CD4-positive, CD25-positive, alpha-beta regulatory T cell (primary cell): ENCODE results near the gene FAM110C. TPM values are rescaled to one million over a fixed set of nuclear protein-coding genes. Genes with fewer than 3 reads are reported as not detected.
A peak's percentile ranks its signal among the peaks of the same experiment; 100 is the strongest.

Source experiments
- ATAC-seq, 2 donors: fragments of 150-1000 bp; cut with Tn5 transposase; one replicate each; pipeline ENCODE4 v1.10.0; 2021; ENCODE audit warnings: low read depth in 2 of 2, moderate number of reproducible peaks in 2 of 2, moderate library complexity in 1 of 2
- DNase-seq, 3 donors: peaks; one replicate each; pipeline versions ENCODE4 v3.0.0 to v3.0.0-alpha.2; 2012 to 2022; ENCODE audit warnings: mixed read lengths in 1 of 3
- H3K27ac ChIP-seq: one replicate; pipeline ENCODE4 v1.7.0; 2013; ENCODE audit warnings: mild to moderate bottlenecking, low read length; ENCODE audit not compliant: insufficient read depth, poor library complexity, severe bottlenecking
- H3K27me3 ChIP-seq: one replicate; pipeline ENCODE4 v1.7.0; 2013; ENCODE audit warnings: low read length; ENCODE audit not compliant: control insufficient read depth, insufficient read depth
- H3K36me3 ChIP-seq: one replicate; pipeline ENCODE4 v1.7.0; 2013; ENCODE audit warnings: mild to moderate bottlenecking, low read length, moderate library complexity; ENCODE audit not compliant: control insufficient read depth, insufficient read depth
- H3K4me1 ChIP-seq: 2 replicates; pipeline ENCODE4 v1.7.0; 2013; ENCODE audit warnings: mild to moderate bottlenecking, low read length; ENCODE audit not compliant: insufficient read depth, control insufficient read depth, poor library complexity, severe bottlenecking
- H3K4me3 ChIP-seq: one replicate; pipeline ENCODE4 v1.7.0; 2013; ENCODE audit warnings: low read depth, mild to moderate bottlenecking, low read length, moderate library complexity
- H3K9me3 ChIP-seq, 2 experiments: 1 replicate in 1 of 2; 2 replicates in 1 of 2; pipeline ENCODE4 v1.7.0; 2013; ENCODE audit warnings: low read length in 2 of 2, mild to moderate bottlenecking in 1 of 2, moderate library complexity in 1 of 2; ENCODE audit not compliant: control insufficient read depth in 2 of 2
- H3K27ac Mint-ChIP-seq, 3 donors: one replicate each; pipeline ENCODE4 v1.8.0; 2020 to 2022; ENCODE audit warnings: mild to moderate bottlenecking in 3 of 3, mixed read lengths in 3 of 3, moderate library complexity in 2 of 3
- H3K27me3 Mint-ChIP-seq: one replicate; pipeline ENCODE4 v1.8.0; 2022; ENCODE audit warnings: mild to moderate bottlenecking, mixed read lengths
- H3K36me3 Mint-ChIP-seq: one replicate; pipeline ENCODE4 v1.8.0; 2020; ENCODE audit warnings: mixed read lengths
- H3K4me1 Mint-ChIP-seq, 4 donors: one replicate each; pipeline ENCODE4 v1.8.0; 2020 to 2022; ENCODE audit warnings: mixed read lengths in 4 of 4, mild to moderate bottlenecking in 1 of 4
- H3K4me3 Mint-ChIP-seq, 4 donors: one replicate each; pipeline ENCODE4 v1.8.0; 2020 to 2022; ENCODE audit warnings: mild to moderate bottlenecking in 4 of 4, mixed read lengths in 4 of 4, moderate library complexity in 3 of 4
- H3K9me3 Mint-ChIP-seq, 7 donors: one replicate each; pipeline ENCODE4 v1.8.0; 2020 to 2022; ENCODE audit warnings: mixed read lengths in 7 of 7, mild to moderate bottlenecking in 3 of 7, moderate library complexity in 2 of 7
- polyA plus RNA-seq, 4 donors: library from polyadenylated mRNA; unstranded; fragments of 300-500 nt; fragmentation: Illumina TruSeq; gene quantifications; one replicate each; pipeline ENCODE4 v1.2.3, GENCODE V29; 2021
- total RNA-seq: library from RNA; stranded (reverse); gene quantifications from one replicate; pipeline ENCODE4 v1.2.3, GENCODE V29; 2022

FAM110C gene, protein sequence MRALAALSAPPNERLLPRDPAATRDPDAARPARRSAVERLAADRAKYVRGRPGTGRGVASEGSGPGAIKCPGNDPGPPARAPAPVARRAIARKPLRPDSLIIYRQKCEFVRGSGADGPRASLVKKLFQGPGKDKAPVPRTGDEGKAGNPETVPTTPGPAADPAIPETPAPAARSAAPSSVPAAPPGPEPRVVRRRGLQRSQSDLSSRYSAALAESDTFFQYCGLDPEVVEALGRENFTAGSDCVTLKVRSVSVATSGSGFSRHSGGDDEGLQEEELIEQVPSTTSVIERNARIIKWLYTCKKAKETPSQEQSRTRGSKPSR
- 4.9 TPM for total RNA-seq
- polyA plus RNA-seq = 1 to 10 TPM in 2 of 4 donors, under 1 TPM in 2; 0.79 to 1.9 (median 1.4) TPM

DNA sequence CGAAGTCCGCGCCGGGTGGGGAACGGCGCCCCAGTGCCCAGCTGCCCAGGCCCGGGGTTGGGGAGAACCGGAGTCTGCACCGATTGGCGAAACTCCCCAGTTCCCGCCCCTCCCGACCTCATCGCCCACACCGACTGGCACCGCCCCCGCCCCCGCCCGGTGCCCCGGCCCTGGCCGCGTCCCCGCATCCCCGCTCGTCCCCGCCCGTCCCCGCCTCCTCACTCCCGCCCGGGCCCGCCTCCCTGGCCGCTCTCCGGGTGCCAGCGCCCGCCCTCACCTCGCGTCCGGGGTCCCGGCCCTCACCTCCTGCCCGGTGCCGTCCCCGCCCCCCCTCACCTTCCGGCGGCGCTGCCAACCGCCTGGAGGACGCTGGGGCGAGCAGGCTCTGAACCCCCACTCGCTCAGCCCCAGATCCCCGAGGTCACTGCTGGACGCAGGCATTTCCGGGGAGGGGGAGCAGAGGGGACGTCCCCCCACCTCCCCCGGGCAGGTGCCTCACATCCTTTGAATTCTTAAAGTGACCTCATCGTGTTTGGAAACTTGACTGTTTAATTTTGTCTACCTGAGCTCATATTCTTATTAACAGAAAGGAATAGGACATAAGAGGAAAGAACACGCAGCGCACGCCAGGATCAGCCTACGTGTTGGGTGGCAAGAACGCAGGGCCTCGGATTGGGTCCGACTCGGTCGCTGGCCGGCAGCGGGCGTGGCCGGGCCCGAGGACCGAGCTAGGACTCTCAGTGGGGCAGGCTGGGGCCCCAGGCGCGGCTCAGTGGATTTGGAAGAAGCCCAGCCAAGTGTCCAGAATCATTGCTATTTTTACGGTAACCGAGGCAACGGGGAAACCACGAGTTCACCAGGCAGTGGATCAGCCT lies at the start of gene FAM110C:
TSS of gene FAM110C (minus strand) at position 35 of the 875 bp plus-strand sequence. CDS start 120 bp downstream, outside the sequence.
- peaks cover 33% of the 10 kb centered on the region for H3K4me1 ChIP-seq
- Mint-ChIP-seq H3K4me3 (peak within 1 kb of the TSS; percentile 87 to 98 (median 92)), H3K27me3 (peaks cover 47% of the 10 kb centered on the region), H3K4me1 (peaks cover 4 to 34% (median 19%) of the 10 kb centered on the region in 4 donors), H3K9me3 (peaks cover 0 to 1% (median 0%) of the 10 kb centered on the region in 7 donors), H3K27ac (peak within 1 kb of the TSS; percentile 21 to 63 (median 24)), H3K36me3 (no peaks in the 10 kb centered on the region)
- peak within 1 kb of the TSS; percentile 58 for H3K4me3 ChIP-seq
- H3K36me3 ChIP-seq = no peaks in the 10 kb centered on the region
- H3K9me3 ChIP-seq = no peaks in the 10 kb centered on the region
- DNase-seq = peak; percentile 47 to 53 (median 53)
- ATAC-seq = peak; percentile 63
- H3K27me3 ChIP-seq = no peaks in the 10 kb centered on the region
- peak within 1 kb of the TSS; percentile 53 for H3K27ac ChIP-seq

DNA sequence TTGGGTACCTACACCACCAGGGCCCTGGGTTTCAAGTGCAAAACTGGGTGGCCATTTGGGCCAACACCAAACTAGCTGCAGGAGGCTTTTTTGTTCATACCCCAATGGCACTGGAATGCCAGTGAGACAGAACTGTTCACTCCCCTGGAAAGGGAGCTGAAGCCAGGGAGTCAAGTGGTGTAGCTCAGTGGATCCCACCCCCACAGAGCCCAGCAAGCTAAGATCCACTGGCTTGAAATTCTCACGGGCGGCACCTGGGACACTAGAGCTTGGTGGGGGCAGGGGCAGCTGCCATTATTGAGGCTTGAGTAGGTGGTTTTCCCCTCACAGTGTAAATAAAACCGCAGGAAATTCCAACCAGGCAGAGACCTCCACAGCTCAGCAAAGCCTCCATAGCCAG lies 46.0 kb upstream of the FAM110C start:
- no peaks in the 10 kb centered on the region for H3K4me1 ChIP-seq
- H3K36me3 ChIP-seq = no peaks in the 10 kb centered on the region
- peaks cover 0 to 2% of the 10 kb centered on the region in 2 experiments for H3K9me3 ChIP-seq
- no peak overlapping the region for H3K27ac ChIP-seq
- DNase-seq (no peak), ATAC-seq (no peak)
- Mint-ChIP-seq H3K27me3 (peaks cover 21% of the 10 kb centered on the region), H3K36me3 (peaks cover 6% of the 10 kb centered on the region), H3K9me3 (peaks cover 0 to 11% (median 2%) of the 10 kb centered on the region in 7 donors), H3K4me1 (peaks cover 0 to 4% (median 0%) of the 10 kb centered on the region in 4 donors), H3K4me3 (no peak overlapping the region), H3K27ac (no peak overlapping the region)
- no peaks in the 10 kb centered on the region for H3K27me3 ChIP-seq
- no peak overlapping the region for H3K4me3 ChIP-seq

DNA sequence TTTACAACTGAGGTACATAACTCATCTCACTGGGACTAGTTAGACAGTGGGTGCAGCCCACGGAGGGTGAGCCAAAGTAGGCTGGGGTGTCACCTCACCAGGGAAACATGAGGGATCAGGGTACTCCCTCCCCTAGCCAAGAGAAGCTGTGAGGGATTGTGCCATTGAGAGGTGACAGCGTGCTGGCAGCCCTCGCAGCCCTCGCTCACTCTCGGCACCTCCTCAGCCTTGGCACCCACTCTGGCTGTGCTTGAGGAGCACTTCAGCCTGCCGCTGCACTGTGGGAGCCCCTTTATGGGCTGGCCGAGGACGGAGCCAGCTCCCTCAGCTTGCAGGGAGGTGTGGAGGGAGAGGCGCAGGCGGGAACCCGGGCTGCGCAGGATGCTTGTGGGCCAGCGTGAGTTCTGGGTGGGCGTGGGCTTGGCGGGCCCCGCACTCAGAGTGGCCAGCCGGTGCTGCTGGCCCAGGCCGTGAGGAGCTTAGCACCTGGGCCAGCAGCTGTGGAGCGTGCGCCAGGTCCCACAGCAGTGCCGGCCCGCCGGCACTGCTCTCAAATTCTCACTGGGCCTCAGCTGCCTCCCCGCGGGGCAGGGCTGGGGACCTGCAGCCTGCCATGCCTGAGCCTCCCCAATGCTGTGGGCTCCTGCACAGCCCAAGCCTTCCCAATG lies 44.5 kb upstream of the FAM110C start:
- H3K27ac ChIP-seq = no peak overlapping the region
- no peaks in the 10 kb centered on the region for H3K4me1 Mint-ChIP-seq
- H3K36me3 Mint-ChIP-seq = peaks cover 3% of the 10 kb centered on the region
- no peak for ATAC-seq
- no peak overlapping the region for H3K27ac Mint-ChIP-seq
- no peaks in the 10 kb centered on the region for H3K27me3 ChIP-seq
- peaks cover 29% of the 10 kb centered on the region for H3K27me3 Mint-ChIP-seq
- H3K36me3 ChIP-seq = no peaks in the 10 kb centered on the region
- peaks cover 0 to 3% (median 1%) of the 10 kb centered on the region in 7 donors for H3K9me3 Mint-ChIP-seq
- no peaks in the 10 kb centered on the region for H3K9me3 ChIP-seq
- H3K4me3 Mint-ChIP-seq = no peak overlapping the region
- no peaks in the 10 kb centered on the region for H3K4me1 ChIP-seq
- no peak for DNase-seq
- no peak overlapping the region for H3K4me3 ChIP-seq

DNA sequence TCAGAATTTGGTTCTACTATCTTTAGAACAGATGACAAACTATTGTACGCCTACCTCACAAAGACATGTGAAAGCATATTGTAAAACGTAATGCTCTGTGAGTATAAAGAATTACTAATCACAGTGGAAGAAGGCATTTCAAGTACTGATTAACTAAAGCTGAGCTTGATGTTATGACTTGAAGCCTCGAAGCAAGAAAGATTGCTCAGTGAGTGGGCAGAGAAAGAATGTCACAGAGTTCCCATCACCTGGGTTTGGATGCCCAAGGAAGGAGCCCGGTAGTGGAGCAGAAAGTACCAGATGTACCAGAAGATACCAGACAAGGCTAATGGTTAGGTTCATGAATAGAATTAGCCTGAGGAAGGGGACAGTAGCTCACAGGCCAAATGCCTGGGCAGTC lies 39.5 kb upstream of the FAM110C start:
- peaks cover 53% of the 10 kb centered on the region for H3K27me3 Mint-ChIP-seq
- no peaks in the 10 kb centered on the region for H3K4me1 Mint-ChIP-seq
- H3K27ac ChIP-seq = no peak overlapping the region
- peaks cover 6% of the 10 kb centered on the region for H3K27me3 ChIP-seq
- peaks cover 3% of the 10 kb centered on the region for H3K36me3 Mint-ChIP-seq
- ATAC-seq (no peak), DNase-seq (no peak)
- H3K9me3 Mint-ChIP-seq = peaks cover 0 to 2% (median 0%) of the 10 kb centered on the region in 7 donors
- no peaks in the 10 kb centered on the region for H3K36me3 ChIP-seq
- no peak overlapping the region for H3K4me3 Mint-ChIP-seq
- H3K9me3 ChIP-seq = no peaks in the 10 kb centered on the region
- H3K4me3 ChIP-seq = no peak overlapping the region
- H3K4me1 ChIP-seq = no peaks in the 10 kb centered on the region
- H3K27ac Mint-ChIP-seq = peak overlapping the region in 1 of 3 donors; percentile 58

DNA sequence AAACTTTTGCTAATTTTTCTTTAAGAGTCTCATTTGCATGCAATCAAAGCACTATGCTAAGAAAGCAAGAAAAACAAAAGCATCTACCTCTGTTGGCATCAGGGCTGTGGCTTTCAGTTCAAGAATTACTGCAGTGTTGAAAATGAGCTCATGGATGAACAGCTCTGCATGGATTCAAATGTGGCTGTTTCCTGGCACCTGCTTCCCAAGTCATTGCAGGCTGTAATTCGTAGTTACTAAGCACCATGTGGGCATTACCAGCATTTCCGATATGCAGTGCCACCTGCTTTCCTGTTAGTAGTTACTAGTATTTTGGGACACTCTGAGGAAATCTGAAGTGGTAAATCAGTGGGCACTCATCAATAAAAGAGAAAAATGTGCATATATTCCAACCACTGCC lies 37.8 kb upstream of the FAM110C start:
- Histone ChIP-seq H3K4me3 (no peak overlapping the region), H3K36me3 (no peaks in the 10 kb centered on the region), H3K27ac (no peak overlapping the region), H3K27me3 (peaks cover 9% of the 10 kb centered on the region), H3K9me3 (no peaks in the 10 kb centered on the region), H3K4me1 (no peaks in the 10 kb centered on the region)
- Mint-ChIP-seq H3K36me3 (no peaks in the 10 kb centered on the region), H3K9me3 (peaks cover 0 to 1% (median 0%) of the 10 kb centered on the region in 7 donors), H3K27me3 (peaks cover 57% of the 10 kb centered on the region), H3K27ac (no peak overlapping the region), H3K4me3 (no peak overlapping the region), H3K4me1 (no peaks in the 10 kb centered on the region)
- no peak for DNase-seq
- no peak for ATAC-seq

DNA sequence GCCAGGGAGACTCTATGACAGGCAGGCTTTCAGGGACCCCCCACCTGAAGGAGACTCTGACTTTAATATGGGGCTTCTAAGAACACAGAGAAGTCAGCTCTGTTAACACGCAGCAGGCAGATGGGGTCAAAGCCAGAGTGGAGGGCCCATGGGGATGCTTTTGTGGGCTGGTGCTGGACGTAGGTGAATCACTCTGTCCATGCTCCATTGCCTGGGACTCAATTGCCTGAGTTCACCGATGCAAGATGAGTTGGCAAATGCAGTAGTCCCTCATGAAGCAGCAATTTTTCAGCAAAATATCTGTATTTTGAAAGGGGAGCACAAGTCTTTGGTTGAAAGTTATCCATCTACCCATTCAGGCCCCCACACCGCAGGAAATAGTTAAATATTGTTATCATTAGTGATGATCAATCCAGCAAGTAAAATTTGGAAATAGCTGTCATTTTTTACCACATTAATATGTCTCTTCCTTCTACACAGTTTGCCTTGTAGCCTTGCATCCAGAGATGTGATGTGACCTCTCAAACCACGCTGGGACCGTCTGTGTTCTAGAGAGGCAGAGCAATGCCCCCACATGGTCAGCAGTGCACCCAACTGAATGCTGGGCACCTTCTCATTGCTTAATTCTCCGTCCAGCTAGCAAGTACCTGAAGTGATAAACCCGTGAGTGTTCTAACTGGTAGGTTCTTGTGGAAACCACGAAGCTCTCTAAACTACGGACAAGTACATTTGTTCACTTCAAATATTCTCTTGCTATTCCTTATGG lies 34.8 kb upstream of the FAM110C start:
- peaks cover 9% of the 10 kb centered on the region for H3K27me3 ChIP-seq
- no peak for DNase-seq
- no peaks in the 10 kb centered on the region for H3K4me1 Mint-ChIP-seq
- H3K4me3 Mint-ChIP-seq = no peak overlapping the region
- no peak overlapping the region for H3K27ac ChIP-seq
- no peaks in the 10 kb centered on the region for H3K36me3 ChIP-seq
- no peaks in the 10 kb centered on the region for H3K9me3 ChIP-seq
- peaks cover 61% of the 10 kb centered on the region for H3K27me3 Mint-ChIP-seq
- H3K36me3 Mint-ChIP-seq = no peaks in the 10 kb centered on the region
- no peak for ATAC-seq
- H3K27ac Mint-ChIP-seq = no peak overlapping the region
- no peaks in the 10 kb centered on the region for H3K4me1 ChIP-seq
- peaks cover 0 to 2% (median 1%) of the 10 kb centered on the region in 7 donors for H3K9me3 Mint-ChIP-seq
- no peak overlapping the region for H3K4me3 ChIP-seq

DNA sequence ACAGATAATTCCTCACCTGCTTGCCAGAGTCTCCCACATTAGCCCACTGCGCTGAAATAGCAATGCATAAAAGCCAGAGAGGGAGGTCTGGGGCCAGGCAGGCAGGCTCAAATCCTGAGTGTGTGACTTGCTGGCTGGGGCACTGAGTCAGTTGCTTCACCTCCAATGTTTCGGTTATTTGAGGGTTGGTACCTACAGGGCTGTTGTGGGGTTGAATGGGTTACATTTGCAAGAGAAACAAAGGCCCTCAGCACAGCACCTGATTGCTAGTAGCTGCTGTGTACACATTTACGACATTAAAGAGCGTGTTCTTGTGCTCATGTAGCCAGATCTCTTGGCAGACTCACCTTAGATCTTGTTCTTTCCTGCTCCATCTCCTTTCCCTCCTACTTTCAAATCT lies 34.1 kb upstream of the FAM110C start:
- Histone ChIP-seq H3K9me3 (no peaks in the 10 kb centered on the region), H3K4me1 (no peaks in the 10 kb centered on the region), H3K27me3 (peaks cover 9% of the 10 kb centered on the region), H3K27ac (no peak overlapping the region), H3K36me3 (no peaks in the 10 kb centered on the region), H3K4me3 (no peak overlapping the region)
- ATAC-seq (no peak), DNase-seq (no peak)
- Mint-ChIP-seq H3K4me3 (no peak overlapping the region), H3K36me3 (no peaks in the 10 kb centered on the region), H3K4me1 (no peaks in the 10 kb centered on the region), H3K27ac (no peak overlapping the region), H3K9me3 (peaks cover 0 to 2% (median 1%) of the 10 kb centered on the region in 7 donors), H3K27me3 (peaks cover 58% of the 10 kb centered on the region)
